ENCODE data around the gene CTNNA1.

The CTNNA1 gene

DNA sequence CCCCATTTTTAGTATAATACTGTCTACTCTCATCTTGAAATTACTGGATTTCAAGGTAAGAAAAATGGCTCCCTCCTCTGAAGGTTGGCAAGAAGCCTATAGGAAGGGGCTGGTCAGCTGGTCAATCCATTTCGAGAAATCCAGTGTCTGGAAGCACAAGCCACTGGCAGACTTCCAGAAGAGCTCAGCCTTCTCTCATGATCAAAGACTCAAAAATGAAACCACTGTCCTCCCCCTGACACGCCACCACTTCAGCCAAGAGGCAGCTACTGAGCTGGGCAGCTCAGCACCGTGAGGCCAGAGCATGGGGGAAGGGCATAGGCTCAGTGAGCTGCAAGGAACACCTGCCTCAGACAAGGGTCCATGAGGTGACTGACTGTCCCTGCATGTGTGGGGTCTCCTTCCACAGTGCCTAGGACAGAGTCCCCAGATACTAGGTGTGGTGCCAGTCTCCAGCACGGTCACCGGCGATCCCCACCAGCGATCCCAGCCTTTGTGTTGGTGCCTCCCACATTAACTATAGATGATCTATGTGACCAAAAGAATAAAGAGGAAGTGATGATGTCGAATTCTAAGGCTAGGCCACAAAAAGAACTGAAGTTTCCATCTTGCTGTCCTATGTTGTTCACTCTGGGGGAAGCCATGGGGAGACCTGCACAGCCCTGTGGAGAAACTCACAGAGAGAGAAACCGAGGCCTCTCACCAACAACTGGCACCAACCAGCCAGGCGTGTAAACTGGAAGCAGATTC lies 222.0 kb downstream of the CTNNA1 start:
- in situ Hi-C loops (cut with MboI; ENCODE audit: low pct_unique_long_range_greater_than_20kb, low sequenced_read_pairs, unreplicated experiment): no loop called here
- TF ChIP-seq, protein P1, sequence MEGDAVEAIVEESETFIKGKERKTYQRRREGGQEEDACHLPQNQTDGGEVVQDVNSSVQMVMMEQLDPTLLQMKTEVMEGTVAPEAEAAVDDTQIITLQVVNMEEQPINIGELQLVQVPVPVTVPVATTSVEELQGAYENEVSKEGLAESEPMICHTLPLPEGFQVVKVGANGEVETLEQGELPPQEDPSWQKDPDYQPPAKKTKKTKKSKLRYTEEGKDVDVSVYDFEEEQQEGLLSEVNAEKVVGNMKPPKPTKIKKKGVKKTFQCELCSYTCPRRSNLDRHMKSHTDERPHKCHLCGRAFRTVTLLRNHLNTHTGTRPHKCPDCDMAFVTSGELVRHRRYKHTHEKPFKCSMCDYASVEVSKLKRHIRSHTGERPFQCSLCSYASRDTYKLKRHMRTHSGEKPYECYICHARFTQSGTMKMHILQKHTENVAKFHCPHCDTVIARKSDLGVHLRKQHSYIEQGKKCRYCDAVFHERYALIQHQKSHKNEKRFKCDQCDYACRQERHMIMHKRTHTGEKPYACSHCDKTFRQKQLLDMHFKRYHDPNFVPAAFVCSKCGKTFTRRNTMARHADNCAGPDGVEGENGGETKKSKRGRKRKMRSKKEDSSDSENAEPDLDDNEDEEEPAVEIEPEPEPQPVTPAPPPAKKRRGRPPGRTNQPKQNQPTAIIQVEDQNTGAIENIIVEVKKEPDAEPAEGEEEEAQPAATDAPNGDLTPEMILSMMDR (IDR thresholded peaks at IDR 0.05; ENCODE audit: extremely low read depth, insufficient read depth, missing control alignments): no peak
- no peak for DNase-seq (ENCODE audit: low spot score)

DNA sequence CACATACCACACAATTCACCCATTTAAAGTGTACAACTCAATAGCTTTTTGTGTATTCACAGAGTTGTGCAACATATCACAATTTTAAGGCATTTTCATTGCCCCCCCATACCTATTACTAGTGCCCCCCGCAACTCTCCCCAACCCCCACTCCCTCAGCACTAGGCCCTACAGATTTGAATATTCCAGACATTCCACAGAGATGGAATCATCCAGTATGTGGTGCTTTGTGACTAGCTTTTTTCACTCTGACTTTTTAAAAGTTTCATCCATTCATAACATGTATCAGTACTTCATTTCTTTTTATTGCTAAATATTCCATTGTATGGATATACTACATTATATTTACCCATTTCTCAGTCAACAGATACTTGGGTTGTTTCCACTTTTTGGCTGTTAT lies 224.9 kb downstream of the CTNNA1 start:
- in situ Hi-C loops (cut with MboI; ENCODE audit: low pct_unique_long_range_greater_than_20kb, low sequenced_read_pairs, unreplicated experiment): no loop called here
- no peak for DNase-seq (ENCODE audit: low spot score)
- TF ChIP-seq, protein P1 (IDR thresholded peaks at IDR 0.05; ENCODE audit: extremely low read depth, insufficient read depth, missing control alignments): no peak

DNA sequence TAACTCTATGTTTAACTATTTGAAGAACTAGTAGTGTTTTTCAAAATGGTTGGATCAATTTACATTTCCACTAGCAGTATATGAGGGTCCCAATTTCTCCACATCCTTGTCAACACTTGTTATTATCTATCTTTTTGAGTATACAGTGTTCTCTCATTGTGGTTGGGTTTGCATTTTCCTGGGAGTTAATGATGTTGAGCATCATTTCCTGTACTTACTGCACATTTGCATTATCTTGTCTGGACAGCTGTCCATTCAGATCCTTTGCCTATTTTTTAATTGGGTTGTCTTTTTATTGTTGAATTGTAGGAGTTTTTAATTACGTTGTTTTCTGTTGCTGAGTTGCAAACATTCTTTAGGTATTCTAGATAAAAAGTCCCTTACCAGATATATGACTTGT lies 225.4 kb downstream of the CTNNA1 start:
- TF ChIP-seq, protein P1 (IDR thresholded peaks at IDR 0.05; ENCODE audit: extremely low read depth, insufficient read depth, missing control alignments): no peak
- no peak for DNase-seq (ENCODE audit: low spot score)
- in situ Hi-C loops (cut with MboI; ENCODE audit: low pct_unique_long_range_greater_than_20kb, low sequenced_read_pairs, unreplicated experiment): no loop called here

DNA sequence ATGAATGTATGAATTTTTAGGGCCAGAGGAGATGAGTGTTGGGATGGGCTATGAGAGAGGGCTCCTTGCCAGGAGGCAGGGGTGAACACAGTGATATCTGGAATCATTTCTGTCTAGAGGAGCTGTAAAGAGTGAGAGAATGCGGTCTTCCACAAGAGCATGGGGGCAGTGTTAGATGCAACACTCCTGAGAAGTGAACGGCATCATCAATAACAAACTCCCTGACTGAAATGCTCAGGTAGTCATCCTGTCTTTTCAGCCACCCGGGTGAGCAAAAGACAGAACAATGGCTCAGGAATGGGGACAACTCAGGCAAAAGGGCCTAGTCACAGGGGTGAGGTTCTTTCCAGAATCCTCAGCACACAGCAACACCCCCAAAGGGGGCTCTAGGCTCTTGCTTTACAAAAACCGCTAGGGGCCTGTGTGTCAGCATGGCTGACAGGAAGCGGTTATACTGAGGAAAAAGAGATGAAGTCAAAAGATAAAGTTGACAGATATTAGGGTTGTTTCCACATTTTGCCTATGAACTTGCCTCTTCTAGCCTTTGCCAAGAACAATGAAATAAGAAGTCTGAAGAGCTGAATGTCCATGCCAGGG lies 226.6 kb downstream of the CTNNA1 start:
- no peak for DNase-seq (ENCODE audit: low spot score)
- in situ Hi-C loops (cut with MboI; ENCODE audit: low pct_unique_long_range_greater_than_20kb, low sequenced_read_pairs, unreplicated experiment): no loop called here
- TF ChIP-seq, protein P1 (IDR thresholded peaks at IDR 0.05; ENCODE audit: extremely low read depth, insufficient read depth, missing control alignments): no peak

DNA sequence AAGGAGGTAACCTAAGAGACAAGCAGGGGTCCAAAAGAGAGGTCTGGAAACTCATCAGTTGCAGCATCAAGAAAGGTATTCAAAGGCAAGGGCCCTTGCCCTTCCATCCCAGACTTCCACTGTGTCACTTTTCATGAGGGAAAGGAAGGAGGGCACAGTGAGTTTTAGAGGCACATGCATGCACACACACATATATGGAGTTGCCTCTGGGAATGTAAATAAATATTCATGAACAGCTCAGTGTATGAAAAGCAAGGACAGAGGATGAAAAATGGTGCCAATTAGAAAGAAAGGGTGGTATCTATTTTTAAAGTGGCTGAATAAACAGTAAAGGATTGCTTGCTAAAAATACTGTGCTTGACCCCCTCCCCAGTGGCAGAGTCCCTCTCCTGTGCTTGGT lies 227.2 kb downstream of the CTNNA1 start:
- DNase-seq (ENCODE audit: low spot score): no peak
- TF ChIP-seq, protein P1 (IDR thresholded peaks at IDR 0.05; ENCODE audit: extremely low read depth, insufficient read depth, missing control alignments): no peak
- in situ Hi-C loops (cut with MboI; ENCODE audit: low pct_unique_long_range_greater_than_20kb, low sequenced_read_pairs, unreplicated experiment): no loop called here

DNA sequence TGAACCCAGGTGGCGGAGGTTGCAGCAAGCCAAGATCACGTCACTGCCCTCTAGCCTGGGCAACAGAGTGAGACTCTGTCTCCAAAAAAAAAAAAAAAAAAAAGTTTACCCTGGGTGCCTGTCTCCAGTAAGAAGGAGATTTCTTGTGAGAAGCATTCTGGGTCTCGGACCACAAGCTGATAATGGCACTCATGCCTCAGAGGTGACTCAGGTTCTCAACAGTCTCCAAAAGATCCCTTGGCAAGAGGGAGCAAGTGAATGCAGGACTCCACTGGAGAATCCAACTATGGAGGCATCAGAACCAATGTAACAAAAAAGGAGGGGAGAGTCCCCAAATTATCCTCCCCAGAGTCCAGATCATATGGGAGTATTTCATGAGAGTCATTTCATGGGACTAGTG lies 227.9 kb downstream of the CTNNA1 start:
- no peak for DNase-seq (ENCODE audit: low spot score)
- TF ChIP-seq, protein P1 (IDR thresholded peaks at IDR 0.05; ENCODE audit: extremely low read depth, insufficient read depth, missing control alignments): no peak
- in situ Hi-C loops (cut with MboI; ENCODE audit: low pct_unique_long_range_greater_than_20kb, low sequenced_read_pairs, unreplicated experiment): no loop called here

All from GM13977 (cell line).